ENCODE results near the gene PAN3.

DNA sequence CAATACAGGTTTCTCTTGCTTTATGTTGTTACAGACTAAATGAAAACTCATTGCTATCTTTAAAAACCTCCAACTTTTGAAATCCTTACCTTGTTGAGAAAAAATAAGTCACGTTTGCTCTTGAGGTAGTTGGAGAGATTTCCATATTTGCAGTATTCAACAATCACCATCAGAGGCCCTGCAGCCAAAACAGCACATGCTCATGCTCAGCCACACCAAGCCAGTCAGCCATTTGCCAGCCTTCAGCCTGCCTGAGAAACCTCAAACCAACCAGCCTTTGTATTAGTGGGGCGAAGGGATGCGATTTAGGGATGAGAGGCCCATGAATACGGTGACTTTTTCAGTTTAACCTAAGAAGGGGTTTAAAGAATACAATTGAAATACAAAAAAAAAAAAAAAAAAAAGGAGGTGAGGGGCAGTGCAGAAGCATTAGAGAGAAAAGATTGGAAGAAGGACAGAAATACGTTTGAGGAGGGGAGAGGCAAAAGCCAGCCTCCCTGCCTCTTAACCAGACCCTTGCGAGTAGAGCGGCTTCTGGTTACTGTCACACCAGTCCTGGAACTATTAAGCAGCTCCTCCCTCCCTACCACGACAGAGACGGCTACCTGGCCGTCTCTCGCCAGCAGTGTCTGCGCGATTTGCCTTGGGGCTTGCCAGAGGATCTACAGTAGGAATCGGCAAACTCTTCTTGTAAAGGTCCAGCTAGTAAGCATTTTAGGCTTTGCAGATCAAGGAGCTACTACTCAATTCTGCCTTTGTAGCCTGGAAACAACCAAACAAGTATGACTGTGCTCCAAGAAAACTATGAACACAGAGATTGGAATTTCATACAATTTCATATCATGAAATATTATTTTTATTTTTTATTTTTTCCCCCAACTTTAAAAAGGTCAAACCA is 189.3 kb downstream of the PAN3 start:
- TF ChIP-seq, protein P1, sequence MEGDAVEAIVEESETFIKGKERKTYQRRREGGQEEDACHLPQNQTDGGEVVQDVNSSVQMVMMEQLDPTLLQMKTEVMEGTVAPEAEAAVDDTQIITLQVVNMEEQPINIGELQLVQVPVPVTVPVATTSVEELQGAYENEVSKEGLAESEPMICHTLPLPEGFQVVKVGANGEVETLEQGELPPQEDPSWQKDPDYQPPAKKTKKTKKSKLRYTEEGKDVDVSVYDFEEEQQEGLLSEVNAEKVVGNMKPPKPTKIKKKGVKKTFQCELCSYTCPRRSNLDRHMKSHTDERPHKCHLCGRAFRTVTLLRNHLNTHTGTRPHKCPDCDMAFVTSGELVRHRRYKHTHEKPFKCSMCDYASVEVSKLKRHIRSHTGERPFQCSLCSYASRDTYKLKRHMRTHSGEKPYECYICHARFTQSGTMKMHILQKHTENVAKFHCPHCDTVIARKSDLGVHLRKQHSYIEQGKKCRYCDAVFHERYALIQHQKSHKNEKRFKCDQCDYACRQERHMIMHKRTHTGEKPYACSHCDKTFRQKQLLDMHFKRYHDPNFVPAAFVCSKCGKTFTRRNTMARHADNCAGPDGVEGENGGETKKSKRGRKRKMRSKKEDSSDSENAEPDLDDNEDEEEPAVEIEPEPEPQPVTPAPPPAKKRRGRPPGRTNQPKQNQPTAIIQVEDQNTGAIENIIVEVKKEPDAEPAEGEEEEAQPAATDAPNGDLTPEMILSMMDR (IDR thresholded peaks at IDR 0.05): no peak
- no peak for TF ChIP-seq POLR2A (IDR thresholded peaks at IDR 0.05; ENCODE audit: low read depth)
- no peak for TF ChIP-seq EP300 (IDR thresholded peaks at IDR 0.05)

Measured in esophagus muscularis mucosa (tissue), 4 donors.